Fibroblast of skin of back (primary cell): ENCODE results near the gene AEBP1.
A peak's percentile ranks its signal among the peaks of the same experiment; 100 is the strongest.

Source experiments
- DNase-seq: peaks from one replicate; pipeline ENCODE4 v3.0.0-alpha.2; 2013

The AEBP1 gene

DNA sequence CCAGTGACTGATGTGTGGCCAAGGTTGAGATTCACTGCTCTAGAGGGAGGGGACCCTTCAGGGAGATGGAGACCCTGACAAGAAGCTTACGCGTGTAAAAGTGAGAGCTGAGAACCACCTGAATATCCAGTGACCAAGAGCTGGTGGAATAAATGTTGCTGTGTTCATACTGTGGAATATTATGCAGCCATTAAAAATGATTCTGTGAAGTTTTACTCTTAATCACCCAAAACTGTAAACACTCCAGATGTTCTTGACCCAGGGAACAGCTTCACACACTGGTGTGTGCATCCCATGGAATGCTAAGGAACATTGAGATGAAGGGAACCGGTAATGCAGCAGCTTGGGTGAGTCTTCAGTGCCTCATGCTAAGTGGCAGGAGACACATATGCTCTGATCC lies 17.5 kb upstream of the AEBP1 start:
- DNase-seq = no peak

- peak; percentile 98 for DNase-seq
These were observed 16.0 kb upstream of the AEBP1 start for GRCh38 chr7:44087911-44088838.

- no peak for DNase-seq
These were observed 11.0 kb upstream of the AEBP1 start for GRCh38 chr7:44093102-44093641.

DNA sequence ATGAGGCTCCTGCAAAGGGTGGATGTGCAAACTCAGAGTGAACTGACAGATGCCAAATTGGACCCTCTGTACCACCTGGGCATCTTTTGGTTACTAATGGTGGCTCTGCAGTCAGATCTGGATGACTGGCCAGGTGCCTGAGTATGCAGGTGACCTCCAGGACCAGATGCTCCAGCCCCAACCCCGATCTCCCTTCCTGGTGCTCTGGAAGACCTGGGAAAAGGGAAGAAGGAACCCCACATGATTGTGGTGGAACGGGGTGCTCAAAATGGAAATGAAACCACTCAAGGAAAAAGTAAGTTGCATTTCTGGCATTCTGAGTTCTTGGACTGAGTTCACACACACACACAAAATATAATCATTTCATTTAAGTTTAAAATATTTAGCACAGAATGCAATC lies 9.8 kb upstream of the AEBP1 start:
- no peak for DNase-seq

DNA sequence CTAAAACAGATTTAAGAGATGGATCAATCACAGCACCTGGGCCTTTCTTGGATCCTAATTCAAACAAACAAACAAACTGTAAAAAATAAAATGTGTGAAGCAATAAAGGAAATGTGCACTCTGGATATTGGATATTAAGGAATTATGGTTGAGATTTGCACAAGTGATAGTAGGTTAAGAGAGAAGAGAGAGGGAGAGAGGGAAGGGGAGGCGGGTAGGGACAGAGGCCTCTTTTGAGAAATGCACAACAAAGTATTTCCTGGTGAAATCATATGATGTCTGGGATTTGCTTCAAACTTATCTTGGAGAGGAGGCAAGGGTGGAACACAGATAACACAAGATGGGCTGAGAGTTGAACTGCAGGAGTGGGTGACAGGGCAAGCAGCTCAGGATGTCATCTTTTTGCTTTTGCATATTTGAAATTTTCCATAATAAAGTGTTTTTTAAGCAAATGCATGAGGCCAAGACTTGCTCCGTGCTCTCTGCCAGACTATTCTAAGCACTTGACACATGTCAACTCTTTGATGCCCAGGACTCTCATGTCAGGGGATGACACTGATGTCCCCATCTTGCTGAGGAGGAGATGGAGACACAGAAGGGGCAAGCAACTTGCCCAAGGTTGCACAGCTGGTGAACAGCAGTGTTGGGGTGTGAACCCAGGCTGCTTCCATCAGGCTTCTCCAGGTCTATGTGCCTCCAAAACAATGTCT lies 9.1 kb upstream of the AEBP1 start:
- DNase-seq = no peak

DNA sequence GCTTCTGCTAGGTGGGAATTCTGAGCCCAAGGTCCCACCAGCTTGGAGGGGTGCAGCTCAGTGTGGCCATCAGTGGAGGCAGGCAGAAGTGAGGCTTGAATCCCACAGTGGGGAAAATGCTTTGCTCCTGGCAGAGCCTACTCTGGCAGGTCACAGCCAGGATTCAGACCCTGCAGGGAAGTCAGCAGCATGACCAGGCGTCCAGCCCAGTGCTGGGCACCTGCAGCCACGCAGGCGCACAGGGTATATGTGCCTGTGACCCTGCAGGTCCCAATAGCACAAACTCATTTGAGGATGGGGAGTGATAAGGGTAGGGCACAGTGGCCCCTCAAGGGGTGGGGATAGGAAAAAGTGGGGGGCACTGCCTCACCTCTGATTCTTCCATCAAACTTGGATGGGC lies 8.4 kb upstream of the AEBP1 start:
- no peak for DNase-seq

- no peak for DNase-seq
These were observed 7.7 kb upstream of the AEBP1 start for GRCh38 chr7:44096326-44096881.

DNA sequence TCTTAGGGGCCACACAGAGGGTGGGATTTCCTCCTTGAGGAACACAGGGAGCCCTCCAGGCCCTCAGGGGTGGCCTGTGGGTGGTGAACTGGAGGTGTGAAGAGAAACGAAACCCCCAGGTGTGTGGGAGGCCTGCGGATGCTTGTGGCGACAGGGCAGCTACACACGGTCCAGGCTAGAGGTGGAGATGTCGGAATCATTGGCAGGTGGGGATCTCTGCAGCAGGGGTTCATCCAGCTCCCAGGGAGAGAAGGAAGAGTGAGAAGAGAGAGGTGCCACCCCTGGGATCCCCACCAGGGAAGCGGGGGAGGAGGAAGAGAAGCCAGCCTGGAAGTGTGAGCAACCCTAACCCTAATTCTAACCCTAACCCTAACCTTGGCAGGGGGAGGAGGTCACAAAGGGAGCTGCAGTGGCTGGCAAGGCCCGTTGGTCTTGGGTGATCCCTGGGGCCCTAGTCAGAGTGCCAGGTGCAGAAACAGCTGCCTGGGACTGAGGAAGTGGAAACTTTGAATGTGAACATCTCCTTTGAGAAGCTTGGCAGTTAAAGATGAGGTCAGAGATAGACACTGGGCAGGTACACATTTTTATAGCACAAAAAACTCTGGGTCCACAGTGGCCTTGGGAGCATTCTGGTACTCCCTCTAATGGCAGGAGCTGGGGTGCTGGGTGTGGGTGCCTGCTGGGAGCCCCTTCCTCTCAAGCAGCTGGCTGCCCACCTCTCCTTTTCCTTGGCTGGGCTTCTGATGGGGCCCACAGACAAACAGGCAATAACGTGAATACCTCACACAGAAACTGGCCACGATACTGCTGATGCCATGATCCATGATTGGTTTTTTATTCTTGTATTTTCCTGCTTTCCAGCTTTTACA lies 6.8 kb upstream of the AEBP1 start:
- DNase-seq = no peak

DNA sequence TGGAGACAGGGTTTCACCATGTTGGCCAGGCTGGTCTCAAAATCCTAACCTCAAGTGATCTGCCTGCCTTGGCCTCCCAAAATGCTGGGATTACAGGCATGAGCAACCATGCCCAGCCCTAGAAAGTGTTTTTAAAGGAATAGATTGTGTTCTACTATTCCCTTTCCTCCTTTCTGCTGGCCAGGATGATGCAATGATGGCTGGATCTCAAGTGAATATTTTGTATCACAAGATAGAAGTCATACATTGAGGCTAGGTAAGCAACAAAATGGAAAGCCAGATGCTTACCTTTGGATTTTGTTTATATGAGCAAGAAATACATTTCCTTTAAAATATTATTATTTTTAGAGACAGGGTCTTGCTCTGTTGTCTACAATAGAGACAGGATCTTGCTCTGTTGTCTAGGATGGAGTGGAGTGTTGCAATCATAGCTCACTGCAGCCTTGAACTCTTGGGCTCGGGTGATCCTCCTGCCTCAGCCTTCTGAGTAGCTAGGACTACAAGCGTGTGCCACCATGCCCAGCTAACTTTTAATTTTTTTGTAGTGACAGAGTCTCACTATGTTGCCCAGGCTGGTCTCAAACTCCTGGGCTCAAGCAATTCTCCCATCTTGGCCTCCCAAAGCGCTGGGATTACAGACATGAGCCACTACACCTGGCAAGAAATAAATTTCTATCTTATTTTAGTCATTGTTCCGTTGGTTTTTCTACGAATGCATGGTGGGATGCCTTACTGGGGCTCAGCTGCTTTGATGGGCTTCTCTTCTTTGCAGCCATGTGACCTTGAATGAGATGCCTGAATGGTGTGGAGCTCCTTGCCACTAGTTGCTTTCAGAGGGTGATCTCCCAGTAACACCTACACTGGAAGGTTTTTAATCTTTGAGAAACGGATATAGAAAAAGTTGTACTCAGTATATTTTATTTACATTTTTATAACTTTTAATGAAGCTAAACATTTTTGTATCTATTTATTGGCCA lies 5.8 kb upstream of the AEBP1 start:
- DNase-seq = no peak

DNA sequence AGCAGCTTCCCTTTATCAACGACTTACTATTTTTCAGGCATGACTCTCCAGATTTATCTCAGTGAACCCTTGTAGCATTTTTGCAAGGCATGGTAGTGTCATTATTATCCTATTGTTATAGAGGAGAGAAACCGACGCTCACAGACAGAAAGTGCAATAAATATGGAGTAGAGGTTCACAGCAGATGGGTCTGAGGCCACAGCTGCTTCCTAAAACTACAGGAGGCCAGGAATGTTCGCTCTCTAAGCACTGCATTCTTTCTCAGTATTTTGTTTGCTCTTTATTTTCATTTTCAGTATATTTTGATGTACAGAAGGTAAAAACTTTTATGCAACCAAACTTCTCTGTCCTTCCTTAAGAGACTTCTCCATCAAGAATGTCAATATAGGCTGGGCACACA lies 4.5 kb upstream of the AEBP1 start:
- DNase-seq = peak; percentile 44

GRCh38 chr7:44100458-44101302 lies 3.5 kb upstream of the AEBP1 start:
- peak; percentile 86 for DNase-seq

DNA sequence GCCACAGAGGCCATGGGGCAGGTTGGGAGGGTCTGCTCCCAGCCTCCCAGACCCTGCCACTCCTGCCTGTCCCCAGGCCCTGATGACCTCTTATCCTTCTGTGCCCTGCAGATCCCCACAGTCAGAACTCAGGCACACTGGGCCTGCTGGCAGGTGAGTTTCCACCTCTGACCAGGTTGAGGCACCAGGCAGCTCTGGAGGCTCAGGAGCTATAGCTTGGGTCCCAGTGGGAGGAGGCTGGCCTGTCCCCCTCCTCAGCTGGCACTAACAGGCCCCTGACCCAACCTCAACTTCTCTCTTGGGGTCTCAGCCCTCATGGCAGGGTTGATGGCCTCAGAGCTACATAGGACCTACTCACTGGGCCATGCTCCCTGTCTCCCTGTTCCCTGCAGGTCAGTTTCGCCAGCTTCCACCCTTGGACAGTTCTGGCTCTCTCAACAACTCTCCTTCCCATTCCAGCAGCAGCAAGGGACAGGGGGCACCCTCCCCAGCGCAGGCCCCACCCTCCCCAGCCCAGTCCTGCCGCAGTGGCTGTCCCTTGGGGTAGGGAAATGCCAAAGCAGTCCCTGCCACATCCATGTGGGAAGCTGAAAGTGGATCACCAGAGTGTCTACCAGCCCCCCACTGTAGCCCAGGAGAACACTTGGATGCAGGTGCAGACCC lies 2.7 kb upstream of the AEBP1 start:
- no peak for DNase-seq

- DNase-seq = peak; percentile 94
These were observed 1.9 kb upstream of the AEBP1 start for GRCh38 chr7:44101966-44102845.

DNA sequence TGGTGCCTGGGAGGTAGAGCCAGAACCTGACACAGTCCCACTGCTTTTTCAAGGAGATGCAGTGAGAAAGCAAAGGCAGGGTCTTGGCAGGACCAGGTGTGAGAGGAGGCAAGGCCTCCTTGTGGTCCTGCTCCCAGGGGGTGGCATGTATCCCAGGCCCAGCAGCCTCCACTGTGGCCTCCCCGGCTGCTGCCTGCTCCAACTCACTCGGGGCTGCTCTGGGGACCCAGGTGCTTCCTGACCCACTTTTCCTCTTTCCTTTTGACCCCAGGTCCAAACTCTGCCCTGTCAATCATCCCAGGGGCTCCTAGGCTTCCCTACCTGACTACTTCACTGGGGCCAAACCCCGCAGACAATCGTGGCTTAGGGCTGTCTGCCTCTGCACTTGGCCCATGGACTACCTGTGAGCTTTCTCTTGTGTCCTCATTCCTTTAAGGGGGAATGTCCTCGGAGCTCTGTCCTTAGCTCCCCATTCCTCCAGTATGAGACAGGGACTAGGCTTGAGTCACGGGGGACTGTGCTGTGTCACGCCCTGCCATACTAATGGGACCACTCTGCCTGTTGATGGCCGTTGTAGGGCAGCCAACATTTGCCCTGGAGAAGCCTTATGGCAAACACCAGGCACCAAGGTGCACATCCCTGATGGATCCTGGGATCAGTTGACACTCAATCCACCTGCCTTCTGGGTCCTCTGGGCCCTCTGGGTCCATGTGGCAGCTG lies 1.1 kb upstream of the AEBP1 start:
- DNase-seq = no peak

DNA sequence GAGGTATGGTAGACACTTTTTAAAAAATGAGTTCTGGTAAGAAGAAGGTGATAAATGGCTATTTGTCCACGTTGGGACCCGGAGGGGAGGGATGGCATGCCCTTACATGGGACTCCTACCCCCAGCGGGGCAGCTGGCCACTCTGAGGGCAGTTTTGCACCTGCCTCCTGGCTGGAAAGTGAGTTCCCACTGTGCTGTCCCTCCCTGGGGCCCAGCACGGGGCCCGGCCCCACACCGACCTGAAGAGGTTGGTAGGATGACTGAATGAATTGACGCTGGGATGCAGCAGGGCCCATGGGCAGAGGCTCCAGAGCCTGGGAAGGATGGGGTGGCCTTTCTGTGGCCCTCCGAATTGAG lies 601 bp upstream of the AEBP1 start:
- no peak for DNase-seq

GRCh38 chr7:44104860-44105771 lies 971 bp downstream of the AEBP1 start:
- DNase-seq = peak; percentile 63

GRCh38 chr7:44105832-44106231 lies 1.7 kb downstream of the AEBP1 start:
- no peak for DNase-seq
